CD4-positive, alpha-beta T cell treated with Interleukin-4 for 4 hours (primary cell): ENCODE data around the gene MCEMP1.

Experiments
- DNase-seq: peaks from one replicate; pipeline ENCODE4 v3.0.0-alpha.2; 2020

Gene MCEMP1

GRCh38 chr19:7699003-7699402 is 22.1 kb downstream of the MCEMP1 start:
- no peak for DNase-seq

- DNase-seq, result no peak
Measured at GRCh38 chr19:7699417-7700401, 22.8 kb downstream of the MCEMP1 start.

GRCh38 chr19:7701049-7701653 is 24.3 kb downstream of the MCEMP1 start:
- no peak for DNase-seq

- no peak for DNase-seq
Measured at GRCh38 chr19:7701654-7702457, 25.0 kb downstream of the MCEMP1 start, which contains the start of gene FCER2. Gene FCER2, minus strand, starts transcription at chr19:7702131. Its CDS starts 2,371 bp downstream, at chr19:7699760.

GRCh38 chr19:7703332-7703731 is 26.4 kb downstream of the MCEMP1 start:
- no peak for DNase-seq

- DNase-seq, result no peak
Measured at GRCh38 chr19:7704280-7705060, 27.6 kb downstream of the MCEMP1 start.

GRCh38 chr19:7705387-7706187 is 28.7 kb downstream of the MCEMP1 start:
- DNase-seq, result peak; percentile 87

GRCh38 chr19:7706188-7706954 is 29.5 kb downstream of the MCEMP1 start:
- DNase-seq, result no peak

GRCh38 chr19:7706955-7707456 is 30.1 kb downstream of the MCEMP1 start:
- DNase-seq, result no peak

GRCh38 chr19:7709932-7710460 is 33.1 kb downstream of the MCEMP1 start:
- DNase-seq, result no peak

GRCh38 chr19:7710616-7711015 is 33.7 kb downstream of the MCEMP1 start:
- no peak for DNase-seq

GRCh38 chr19:7715671-7716070 is 38.8 kb downstream of the MCEMP1 start:
- DNase-seq, result no peak

- no peak for DNase-seq
Measured at GRCh38 chr19:7716762-7717161, 39.9 kb downstream of the MCEMP1 start.

GRCh38 chr19:7718668-7719067 is 41.8 kb downstream of the MCEMP1 start:
- no peak for DNase-seq

GRCh38 chr19:7720351-7720750 is 43.5 kb downstream of the MCEMP1 start:
- no peak for DNase-seq

GRCh38 chr19:7722231-7722651 is 45.4 kb downstream of the MCEMP1 start:
- DNase-seq, result no peak

- DNase-seq, result no peak
Measured at GRCh38 chr19:7725791-7726190, 48.9 kb downstream of the MCEMP1 start.

- DNase-seq, result no peak
Measured at GRCh38 chr19:7729211-7729610, 52.3 kb downstream of the MCEMP1 start.
